Articular chondrocyte of knee joint (primary cell): ENCODE data around the gene KCNN2. TPM values are rescaled to one million over a fixed set of nuclear protein-coding genes. Genes with fewer than 3 reads are reported as not detected.

Experiments
- total RNA-seq: library from RNA; depleted of rRNA; stranded (reverse); fragments of >200 nt; gene quantifications from 2 replicates; pipeline ENCODE4 v1.2.3, GENCODE V29; 2012

The KCNN2 gene
- total RNA-seq: not detected in 2 replicates

GRCh38 chr5:114361724-114362196 is at the start of gene KCNN2:
Gene KCNN2 (plus strand): TSS chr5:114362070. CDS start chr5:114362140, 70 bp downstream.

